Measurements from ENCODE around the gene OSBPL2. TPM values are rescaled to one million over a fixed set of nuclear protein-coding genes. Genes with fewer than 3 reads are reported as not detected.

The OSBPL2 gene
- total RNA-seq, 1 donor from 2014 or later, result 28.4 TPM

DNA sequence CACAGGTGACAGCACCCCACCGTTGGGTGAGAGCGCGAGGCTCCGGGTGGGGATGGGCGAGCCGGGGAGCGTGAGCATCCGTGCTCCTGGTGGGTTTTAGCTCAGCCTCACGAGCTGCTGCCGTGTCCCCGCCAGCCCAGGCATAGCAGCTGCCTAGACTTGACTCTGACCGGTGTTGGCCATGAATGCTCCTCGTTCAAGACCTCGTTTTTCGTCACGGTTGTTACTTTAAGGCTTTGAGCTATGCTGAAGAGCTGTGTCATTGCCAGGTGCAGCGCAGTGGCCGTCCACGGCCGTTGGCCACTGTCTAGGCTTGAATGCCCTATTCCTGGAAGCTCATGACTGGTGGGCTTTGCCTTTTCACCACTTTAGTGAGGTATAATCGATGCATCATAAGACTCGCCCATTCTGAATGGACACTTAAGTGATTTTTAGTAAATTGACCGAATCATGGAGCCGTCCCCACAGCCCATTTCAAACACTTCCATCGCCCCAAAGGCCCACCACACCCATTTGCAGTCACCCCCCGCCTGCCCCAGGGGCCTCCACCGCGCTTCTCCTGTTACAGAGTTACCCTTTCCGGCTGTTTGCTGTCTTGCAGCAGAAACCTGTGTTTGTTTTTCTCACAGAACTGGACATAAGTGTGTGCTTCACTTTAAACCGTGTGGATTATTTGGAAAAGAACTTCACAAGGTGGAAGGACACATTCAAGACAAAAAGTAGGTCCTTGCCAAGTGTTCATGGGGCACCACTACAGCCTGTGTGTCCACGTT is 43.0 kb downstream of the OSBPL2 start:
- no peak overlapping the region for H3K4me2 ChIP-seq
- no peak for TF ChIP-seq EZH2phosphoT487 (IDR thresholded peaks at IDR 0.05)
- TF ChIP-seq, protein P1, sequence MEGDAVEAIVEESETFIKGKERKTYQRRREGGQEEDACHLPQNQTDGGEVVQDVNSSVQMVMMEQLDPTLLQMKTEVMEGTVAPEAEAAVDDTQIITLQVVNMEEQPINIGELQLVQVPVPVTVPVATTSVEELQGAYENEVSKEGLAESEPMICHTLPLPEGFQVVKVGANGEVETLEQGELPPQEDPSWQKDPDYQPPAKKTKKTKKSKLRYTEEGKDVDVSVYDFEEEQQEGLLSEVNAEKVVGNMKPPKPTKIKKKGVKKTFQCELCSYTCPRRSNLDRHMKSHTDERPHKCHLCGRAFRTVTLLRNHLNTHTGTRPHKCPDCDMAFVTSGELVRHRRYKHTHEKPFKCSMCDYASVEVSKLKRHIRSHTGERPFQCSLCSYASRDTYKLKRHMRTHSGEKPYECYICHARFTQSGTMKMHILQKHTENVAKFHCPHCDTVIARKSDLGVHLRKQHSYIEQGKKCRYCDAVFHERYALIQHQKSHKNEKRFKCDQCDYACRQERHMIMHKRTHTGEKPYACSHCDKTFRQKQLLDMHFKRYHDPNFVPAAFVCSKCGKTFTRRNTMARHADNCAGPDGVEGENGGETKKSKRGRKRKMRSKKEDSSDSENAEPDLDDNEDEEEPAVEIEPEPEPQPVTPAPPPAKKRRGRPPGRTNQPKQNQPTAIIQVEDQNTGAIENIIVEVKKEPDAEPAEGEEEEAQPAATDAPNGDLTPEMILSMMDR (IDR thresholded peaks at IDR 0.05), result no peak
- no peak for TF ChIP-seq EZH2 (IDR thresholded peaks at IDR 0.05)
- no peaks in the 10 kb centered on the region for H4K20me1 ChIP-seq (ENCODE audit: low read depth)
- Mint-ChIP-seq H3K4me3 (no peak overlapping the region), H3K4me1 (no peaks in the 10 kb centered on the region), H3K27me3 (ENCODE audit: insufficient read depth, low read depth) (peaks cover 7% of the 10 kb centered on the region), H3K36me3 (peaks cover 25% of the 10 kb centered on the region), H3K9me3 (no peaks in the 10 kb centered on the region), H3K27ac (no peak overlapping the region)
- no peak for DNase-seq (ENCODE audit: low spot score)
- no peaks in the 10 kb centered on the region for H3K79me2 ChIP-seq (ENCODE audit: low read depth)
- H3K9ac ChIP-seq, result no peak overlapping the region
- no peaks in the 10 kb centered on the region for H3F3A ChIP-seq (ENCODE audit: low read depth)
- no peaks in the 10 kb centered on the region for H3K4me1 ChIP-seq
- no peaks in the 10 kb centered on the region for H3K9me3 ChIP-seq (ENCODE audit: low read depth)
- H2AFZ ChIP-seq (replicated peaks), result no peak overlapping the region
- H3K36me3 ChIP-seq, result no peaks in the 10 kb centered on the region
- H3K27ac ChIP-seq, result no peak overlapping the region
- H3K4me3 ChIP-seq, result no peak overlapping the region
- no peaks in the 10 kb centered on the region for H3K27me3 ChIP-seq

GRCh38 chr20:62282103-62282502 is 43.8 kb downstream of the OSBPL2 start:
- H3K4me3 Mint-ChIP-seq, result no peak overlapping the region
- no peak for DNase-seq (ENCODE audit: low spot score)
- H3K4me1 Mint-ChIP-seq, result no peaks in the 10 kb centered on the region
- peaks cover 28% of the 10 kb centered on the region for H3K36me3 Mint-ChIP-seq
- H2AFZ ChIP-seq (replicated peaks), result no peak overlapping the region
- no peaks in the 10 kb centered on the region for H3F3A ChIP-seq (ENCODE audit: low read depth)
- no peak overlapping the region for H3K9ac ChIP-seq
- H3K27me3 Mint-ChIP-seq (ENCODE audit: insufficient read depth, low read depth), result peaks cover 7% of the 10 kb centered on the region
- TF ChIP-seq EZH2 (IDR thresholded peaks at IDR 0.05) (no peak), EZH2phosphoT487 (IDR thresholded peaks at IDR 0.05) (no peak)
- TF ChIP-seq, protein P1 (IDR thresholded peaks at IDR 0.05), result no peak
- H3K27ac ChIP-seq, result no peak overlapping the region
- no peaks in the 10 kb centered on the region for H3K36me3 ChIP-seq
- no peak overlapping the region for H3K27ac Mint-ChIP-seq
- H3K4me1 ChIP-seq, result no peaks in the 10 kb centered on the region
- no peak overlapping the region for H3K4me2 ChIP-seq
- no peaks in the 10 kb centered on the region for H4K20me1 ChIP-seq (ENCODE audit: low read depth)
- H3K9me3 Mint-ChIP-seq, result no peaks in the 10 kb centered on the region
- H3K79me2 ChIP-seq (ENCODE audit: low read depth), result no peaks in the 10 kb centered on the region
- H3K27me3 ChIP-seq, result no peaks in the 10 kb centered on the region
- H3K4me3 ChIP-seq, result no peak overlapping the region
- no peaks in the 10 kb centered on the region for H3K9me3 ChIP-seq (ENCODE audit: low read depth)

DNA sequence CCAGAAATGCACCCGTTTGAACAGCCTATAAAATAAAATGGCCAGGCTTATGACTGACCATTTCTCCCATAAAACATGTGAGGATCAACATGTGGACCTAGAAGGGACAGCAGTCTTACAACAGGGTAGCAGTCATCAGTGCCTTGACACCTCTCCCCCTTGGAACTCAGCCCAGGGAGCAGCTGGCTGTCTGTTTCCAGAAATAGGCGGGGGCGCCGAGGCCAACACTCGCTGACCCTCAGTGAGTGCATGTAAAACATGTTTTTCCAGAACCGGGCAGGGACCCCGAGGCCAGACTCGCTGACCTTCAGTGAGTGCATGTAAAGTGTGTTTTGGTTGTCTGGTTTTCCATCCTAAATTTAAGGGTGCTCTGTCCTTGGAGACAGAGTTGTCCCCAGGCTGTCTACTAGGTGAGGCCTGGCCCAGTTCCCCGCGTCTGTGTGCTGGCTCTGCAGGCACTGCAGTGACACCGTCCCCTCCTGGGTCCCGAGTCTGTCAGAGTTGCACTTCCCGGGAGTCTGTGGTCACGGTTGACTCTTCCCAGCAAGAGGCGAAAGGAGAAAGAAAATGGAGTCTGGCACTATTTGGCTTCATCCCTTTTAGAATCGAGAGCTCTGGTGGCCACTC is 44.7 kb downstream of the OSBPL2 start:
- Histone ChIP-seq H3K27me3 (no peaks in the 10 kb centered on the region), H3K79me2 (ENCODE audit: low read depth) (no peaks in the 10 kb centered on the region), H3K4me2 (no peak overlapping the region), H2AFZ (replicated peaks) (no peak overlapping the region), H4K20me1 (ENCODE audit: low read depth) (no peaks in the 10 kb centered on the region), H3K4me3 (no peak overlapping the region), H3K9ac (no peak overlapping the region), H3K27ac (no peak overlapping the region), H3K9me3 (ENCODE audit: low read depth) (no peaks in the 10 kb centered on the region), H3K4me1 (no peaks in the 10 kb centered on the region), H3F3A (ENCODE audit: low read depth) (no peaks in the 10 kb centered on the region), H3K36me3 (no peaks in the 10 kb centered on the region)
- no peak overlapping the region for H3K27ac Mint-ChIP-seq
- H3K9me3 Mint-ChIP-seq, result no peaks in the 10 kb centered on the region
- H3K36me3 Mint-ChIP-seq, result peaks cover 28% of the 10 kb centered on the region
- TF ChIP-seq, protein P1 (IDR thresholded peaks at IDR 0.05), result no peak
- TF ChIP-seq EZH2phosphoT487 (IDR thresholded peaks at IDR 0.05) (no peak), EZH2 (IDR thresholded peaks at IDR 0.05) (no peak)
- H3K4me1 Mint-ChIP-seq, result no peaks in the 10 kb centered on the region
- no peak for DNase-seq (ENCODE audit: low spot score)
- H3K4me3 Mint-ChIP-seq, result no peak overlapping the region
- H3K27me3 Mint-ChIP-seq (ENCODE audit: insufficient read depth, low read depth), result peaks cover 5% of the 10 kb centered on the region

Data from neural progenitor cell (in vitro differentiated cells).